K562 (cell line): ENCODE data around the gene THBS2. TPM values are rescaled to one million over a fixed set of nuclear protein-coding genes. Genes with fewer than 3 reads are reported as not detected.

Experiments used
- ATAC-seq: fragments of 200-7000 bp; cut with Tn5 transposase; 3 replicates; pipeline ENCODE4 v1.9.1; 2020; ENCODE audit warnings: moderate library complexity
- BruUV-seq: library from RNA; stranded (reverse); fragments of 400-500 nt; replicated peaks from 2 replicates; lab custom pipeline; 2021; lab: Mats Ljungman, UMichigan
- CTCF ChIA-PET: fragments of 300-600 bp; formaldehyde crosslinking; extraction: SDS; loops from one replicate; lab custom pipeline; 2021; ENCODE audit warnings: low intra/inter-chr PET ratio; lab: Yijun Ruan, JAX
- POLR2A ChIA-PET: fragments of 300-600, 350-650 bp; sonication (Branson Sonifier 250); formaldehyde crosslinking; extraction: SDS; loops from one replicate; lab custom pipeline; 2021; ENCODE audit warnings: antibody characterized with exemption, inconsistent platforms; lab: Yijun Ruan, JAX
- DNase-seq, 4 experiments: peaks; one replicate each; pipeline versions ENCODE4 v3.0.0 to v3.0.0-alpha.2; 2011 to 2018; ENCODE audit warnings: low spot score in 3 of 4, mixed read lengths in 3 of 4; ENCODE audit errors: extremely low read depth in 1 of 4
- FAIRE-seq: peaks from 2 replicates; lab custom pipeline; 2011; peaks lifted over from hg19 to GRCh38; lab: Jason Lieb, UNC
- H2AFZ ChIP-seq: 2 replicates; pipeline ENCODE4 v1.6.0; 2011; ENCODE audit warnings: low read depth, low read length, control low read depth, inconsistent platforms
- H3K27ac ChIP-seq: fragments of 200-600 bp; 3 replicates; pipeline ENCODE4 v1.8.0; 2011; ENCODE audit warnings: low read depth, mild to moderate bottlenecking, control low read depth, inconsistent platforms, low read length, moderate library complexity, mixed read lengths; ENCODE audit errors: extremely low read depth
- H3K27me3 ChIP-seq, 2 experiments: fragments of 300-600 bp in 1 of 2; 2 replicates in 1 of 2; 3 replicates in 1 of 2; pipeline versions ENCODE4 v1.6.0 to v1.8.0; 2011; ENCODE audit warnings: inconsistent platforms in 2 of 2, low read length in 2 of 2, mild to moderate bottlenecking in 1 of 2, mixed read lengths in 1 of 2, moderate library complexity in 1 of 2; ENCODE audit not compliant: control insufficient read depth in 2 of 2, insufficient read depth in 2 of 2
- H3K36me3 ChIP-seq: fragments of 300-600 bp; 3 replicates; pipeline ENCODE4 v1.8.0; 2011; ENCODE audit warnings: mild to moderate bottlenecking, low read length, inconsistent platforms; ENCODE audit not compliant: control insufficient read depth, insufficient read depth
- H3K4me1 ChIP-seq, 2 experiments: fragments of 200-600 bp in 1 of 2; replicated peaks in 1 of 2; 2 replicates in 1 of 2; 3 replicates in 1 of 2; pipeline versions ENCODE4 v1.5.1 to v1.8.0; 2011; ENCODE audit warnings: inconsistent platforms in 2 of 2, low read length in 2 of 2, mild to moderate bottlenecking in 1 of 2, mixed read lengths in 1 of 2, moderate library complexity in 1 of 2; ENCODE audit not compliant: control insufficient read depth in 2 of 2, insufficient read depth in 2 of 2
- H3K4me2 ChIP-seq: 2 replicates; pipeline ENCODE4 v1.6.1; 2011; ENCODE audit warnings: low read length, control low read depth, inconsistent platforms, mixed read lengths; ENCODE audit not compliant: insufficient read depth
- H3K4me3 ChIP-seq: fragments of 200-600 bp; sonication (generic), shearing (Covaris generic); 2 replicates; pipeline ENCODE4 v1.5.1; 2016; ENCODE audit warnings: control low read depth, inconsistent platforms
- H3K79me2 ChIP-seq: fragments of 200-600 bp; 3 replicates; pipeline ENCODE4 v1.8.0; 2011; ENCODE audit warnings: low read length, inconsistent platforms; ENCODE audit not compliant: control insufficient read depth, insufficient read depth
- H3K9ac ChIP-seq, 2 experiments: 2 replicates each; pipeline versions ENCODE4 v1.6.0 to v1.6.1; 2011; ENCODE audit warnings: low read depth in 2 of 2, low read length in 2 of 2, control low read depth in 1 of 2, inconsistent platforms in 1 of 2, mild to moderate bottlenecking in 1 of 2, mixed read lengths in 1 of 2; ENCODE audit not compliant: insufficient read depth in 1 of 2
- H3K9me1 ChIP-seq: one replicate; pipeline ENCODE4 v1.6.0; 2011; ENCODE audit warnings: inconsistent platforms, mild to moderate bottlenecking, low read length, moderate library complexity; ENCODE audit not compliant: control insufficient read depth, insufficient read depth
- H3K9me3 ChIP-seq: replicated peaks from 2 replicates; pipeline ENCODE4 v1.5.1; 2011; ENCODE audit warnings: low read depth, low read length, inconsistent platforms; ENCODE audit not compliant: control insufficient read depth, insufficient read depth
- H4K20me1 ChIP-seq: replicated peaks from 2 replicates; pipeline ENCODE4 v1.6.1; 2011; ENCODE audit warnings: low read length, inconsistent platforms, mixed read lengths; ENCODE audit not compliant: control insufficient read depth, insufficient read depth
- CBFA2T2 ChIP-seq: fragments of 450-650 bp; conservative IDR thresholded peaks from 2 replicates; pipeline ENCODE4 v1.6.1; 2017; ENCODE audit warnings: mild to moderate bottlenecking
- IRF9 ChIP-seq: fragments of 450-650 bp; IDR thresholded peaks from 2 replicates; pipeline ENCODE4 v1.6.1; 2016; ENCODE audit warnings: missing biosample characterization, missing genetic modification characterization
- MED1 ChIP-seq: sonication (generic); formaldehyde crosslinking; IDR thresholded peaks from 2 replicates; pipeline ENCODE4 v1.8.1; 2023; ENCODE audit warnings: missing genetic modification reagents, borderline replicate concordance
- POLR2AphosphoS2 ChIP-seq: IDR thresholded peaks from 2 replicates; pipeline ENCODE4 v1.6.1; 2012; ENCODE audit warnings: low read length, improper control_type of control experiment
- RNF2 ChIP-seq: sonication (generic); IDR thresholded peaks from 2 replicates; pipeline ENCODE4 v1.6.1; 2016
- YBX1 ChIP-seq: fragments of 450-650 bp; IDR thresholded peaks from 2 replicates; pipeline ENCODE4 v1.7.1; 2016; ENCODE audit warnings: mild to moderate bottlenecking
- ZFP1 ChIP-seq: fragments of 450-650 bp; formaldehyde crosslinking; IDR thresholded peaks from 2 replicates; pipeline ENCODE4 v1.4.0; 2020; ENCODE audit warnings: mild to moderate bottlenecking, mixed read lengths
- ZNF174 ChIP-seq: fragments of 250-450 bp; sonication (Bioruptor Pico); IDR thresholded peaks from 2 replicates; pipeline ENCODE4 v1.4.0; 2020; ENCODE audit warnings: mild to moderate bottlenecking
- ZNF444 ChIP-seq: fragments of 250-450 bp; sonication (Bioruptor Pico); IDR thresholded peaks from 2 replicates; pipeline ENCODE4 v1.4.0; 2020; ENCODE audit warnings: mild to moderate bottlenecking, moderate library complexity
- WGBS: fragments of 100-300 bp; shearing (Covaris generic); methylation state at CpG from one replicate; pipeline ENCODE4 v1.1.6; 2016; ENCODE audit warnings: low coverage, mixed read lengths; ENCODE audit not compliant: insufficient coverage; ENCODE audit errors: missing lambda C conversion rate; 5-methylcytosine and 5-hydroxymethylcytosine counted together
- in situ Hi-C: fragments of 300-500 bp; cut with MboI; formaldehyde crosslinking; loops from 4 replicates; pipeline ENCODE4 v1.15.0; 2018; ENCODE audit warnings: inconsistent platforms, mixed read lengths
- intact Hi-C: fragments of 100-400 bp; cut with micrococcal nuclease; formaldehyde crosslinking; loops from 2 replicates; pipeline ENCODE4 v1.14.2; 2022
- polyA plus RNA-seq, 8 experiments: library from polyadenylated mRNA; depleted of rRNA in 4 of 8; stranded (reverse) in 5 of 8; unstranded in 3 of 8; fragments of >200 nt; fragmentation: Nextera tagmentation in 2 of 8; fragmentation: Illumina TruSeq in 1 of 8; extraction: Ambion mirVana in 2 of 8; extraction: Trizol in 1 of 8; gene quantifications; 2 replicates each; pipeline versions ENCODE4 v1.2.1 to v1.2.3, GENCODE V29; 2011 to 2014; ENCODE audit warnings: inconsistent platforms in 1 of 8, missing spikeins in 1 of 8
- total RNA-seq, 7 experiments: library from RNA; depleted of rRNA in 6 of 7; stranded (reverse); fragments of >200 nt in 6 of 7; fragmentation: Illumina TruSeq in 2 of 7; extraction: Trizol in 2 of 7; gene quantifications; 2 replicates each; pipeline versions ENCODE4 v1.2.1 to v1.2.3, GENCODE V29; 2011 to 2021; ENCODE audit warnings: low replicate concordance in 1 of 7
- TF ChIP-seq, protein P1 (sequence below), 2 experiments: fragments of 450-650 bp; conservative IDR thresholded peaks; 2 replicates each; pipeline ENCODE4 v1.6.1; 2017; ENCODE audit warnings: mild to moderate bottlenecking in 2 of 2, moderate library complexity in 2 of 2
- TF ChIP-seq, protein P2 (sequence below): sonication (generic); formaldehyde crosslinking; IDR thresholded peaks from 2 replicates; pipeline ENCODE4 v1.8.1; 2022; ENCODE audit warnings: missing genetic modification reagents

THBS2 gene
- total and polyA plus RNA-seq, 9 of the 15 experiments (the other 6 are each of a cell fraction or from before 2014, with no cell fraction given): 0.03 to 0.11 (median 0.03) TPM; not detected in 6

- TF ChIP-seq ZFP1 (CRISPR knock-in tag) (no peak), POLR2AphosphoS2 (no peak)
Measured at GRCh38 chr6:169201985-169202384, 51.7 kb downstream of the THBS2 start (continued).

- DNase-seq (no peak), ATAC-seq (no peak)
- CTCF ChIA-PET: no interaction called here
- no peaks in the 10 kb centered on the region for H3K4me1 ChIP-seq
- H2AFZ ChIP-seq: no peak overlapping the region
- H3K27ac ChIP-seq: no peak overlapping the region
- no peaks in the 10 kb centered on the region for H3K9me3 ChIP-seq
- intact Hi-C loops (no loop called here), in situ Hi-C loops (no loop called here)
- H3K4me3 ChIP-seq: no peak overlapping the region
- no peaks in the 10 kb centered on the region for H3K36me3 ChIP-seq
- no peak overlapping the region for H3K9ac ChIP-seq
- no peak overlapping the region for H3K4me2 ChIP-seq
- TF ChIP-seq ZNF444 (CRISPR knock-in tag) (no peak), RNF2 (no peak), IRF9 (no peak), MED1 (CRISPR knock-in tag) (no peak), YBX1 (no peak), ZNF174 (CRISPR knock-in tag) (no peak), CBFA2T2 (no peak)
- TF ChIP-seq, protein P1, sequence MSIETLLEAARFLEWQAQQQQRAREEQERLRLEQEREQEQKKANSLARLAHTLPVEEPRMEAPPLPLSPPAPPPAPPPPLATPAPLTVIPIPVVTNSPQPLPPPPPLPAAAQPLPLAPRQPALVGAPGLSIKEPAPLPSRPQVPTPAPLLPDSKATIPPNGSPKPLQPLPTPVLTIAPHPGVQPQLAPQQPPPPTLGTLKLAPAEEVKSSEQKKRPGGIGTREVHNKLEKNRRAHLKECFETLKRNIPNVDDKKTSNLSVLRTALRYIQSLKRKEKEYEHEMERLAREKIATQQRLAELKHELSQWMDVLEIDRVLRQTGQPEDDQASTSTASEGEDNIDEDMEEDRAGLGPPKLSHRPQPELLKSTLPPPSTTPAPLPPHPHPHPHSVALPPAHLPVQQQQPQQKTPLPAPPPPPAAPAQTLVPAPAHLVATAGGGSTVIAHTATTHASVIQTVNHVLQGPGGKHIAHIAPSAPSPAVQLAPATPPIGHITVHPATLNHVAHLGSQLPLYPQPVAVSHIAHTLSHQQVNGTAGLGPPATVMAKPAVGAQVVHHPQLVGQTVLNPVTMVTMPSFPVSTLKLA (conservative IDR thresholded peaks at IDR 0.05): no peak
- TF ChIP-seq, protein P2, sequence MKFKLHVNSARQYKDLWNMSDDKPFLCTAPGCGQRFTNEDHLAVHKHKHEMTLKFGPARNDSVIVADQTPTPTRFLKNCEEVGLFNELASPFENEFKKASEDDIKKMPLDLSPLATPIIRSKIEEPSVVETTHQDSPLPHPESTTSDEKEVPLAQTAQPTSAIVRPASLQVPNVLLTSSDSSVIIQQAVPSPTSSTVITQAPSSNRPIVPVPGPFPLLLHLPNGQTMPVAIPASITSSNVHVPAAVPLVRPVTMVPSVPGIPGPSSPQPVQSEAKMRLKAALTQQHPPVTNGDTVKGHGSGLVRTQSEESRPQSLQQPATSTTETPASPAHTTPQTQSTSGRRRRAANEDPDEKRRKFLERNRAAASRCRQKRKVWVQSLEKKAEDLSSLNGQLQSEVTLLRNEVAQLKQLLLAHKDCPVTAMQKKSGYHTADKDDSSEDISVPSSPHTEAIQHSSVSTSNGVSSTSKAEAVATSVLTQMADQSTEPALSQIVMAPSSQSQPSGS (CRISPR knock-in tag): no peak
- TF ChIP-seq, all 486 proteins: peak for 0
- no peak for FAIRE-seq
- Histone ChIP-seq H4K20me1 (no peaks in the 10 kb centered on the region), H3K9me1 (no peaks in the 10 kb centered on the region), H3K27me3 (peaks cover 9 to 35% of the 10 kb centered on the region in 2 experiments; a peak in 3 of 5 replicates), H3K79me2 (no peaks in the 10 kb centered on the region)
- POLR2A ChIA-PET: interaction anchor here (0.6 kb wide), 1 partner anchor 12 kb away, joined by 3 read pairs; no protein-coding TSS in a partner anchor
- BruUV-seq: no TSS peak
- WGBS: 3% methylated on average over 11 of the region's 11 CpGs
Measured at GRCh38 chr6:169200893-169201514, 52.6 kb downstream of the THBS2 start.
